Heart right ventricle (tissue), 16 donors: ENCODE measurements around the gene NOX4. TPM values are rescaled to one million over a fixed set of nuclear protein-coding genes. Genes with fewer than 3 reads are reported as not detected.

Experiments
- ATAC-seq, 8 donors: fragments of 200-7000 bp; cut with Tn5 transposase; one replicate each; pipeline ENCODE4 v1.9.1; 2020; ENCODE audit warnings: mild to moderate bottlenecking in 8 of 8, moderate library complexity in 8 of 8, moderate number of reproducible peaks in 1 of 8
- DNase-seq, 2 donors: peaks; one replicate each; pipeline ENCODE4 v3.0.0-alpha.2; 2020
- H3K27ac ChIP-seq, 10 donors: fragments of 200-600 bp; sonication (generic) in 2 of 10; one replicate each; pipeline versions ENCODE4 v1.5.0 to v1.8.0; 2020 to 2022; ENCODE audit warnings: mild to moderate bottlenecking in 3 of 10
- H3K27me3 ChIP-seq, 7 donors: fragments of 200-600 bp; one replicate each; pipeline ENCODE4 v1.8.0; 2021 to 2022; ENCODE audit warnings: mild to moderate bottlenecking in 2 of 7
- H3K36me3 ChIP-seq, 9 donors: fragments of 200-600 bp; sonication (generic) in 1 of 9; one replicate each; pipeline versions ENCODE4 v1.5.0 to v1.8.0; 2020 to 2022; ENCODE audit warnings: mild to moderate bottlenecking in 2 of 9
- H3K4me1 ChIP-seq, 9 donors: fragments of 200-600 bp; sonication (generic) in 1 of 9; one replicate each; pipeline versions ENCODE4 v1.5.0 to v1.8.0; 2020 to 2022; ENCODE audit warnings: mild to moderate bottlenecking in 4 of 9
- H3K4me3 ChIP-seq, 10 donors: fragments of 200-600 bp; sonication (generic) in 2 of 10; one replicate each; pipeline versions ENCODE4 v1.5.0 to v1.8.0; 2020 to 2022; ENCODE audit warnings: mild to moderate bottlenecking in 7 of 10, moderate library complexity in 2 of 10
- H3K9me3 ChIP-seq, 11 donors: fragments of 200-600 bp in 10 of 11; sonication (generic) in 2 of 11; one replicate each; pipeline versions ENCODE4 v1.5.0 to v1.8.0; 2013 to 2022; ENCODE audit warnings: mild to moderate bottlenecking in 2 of 11, control low read depth in 1 of 11, moderate library complexity in 1 of 11
- CTCF ChIP-seq, 9 donors: fragments of 200-600 bp; sonication (generic) in 2 of 9; IDR thresholded peaks; one replicate each; pipeline versions ENCODE4 v1.5.0 to v1.8.0; 2021 to 2022; ENCODE audit warnings: antibody characterized with exemption in 9 of 9, mild to moderate bottlenecking in 5 of 9, moderate library complexity in 1 of 9
- WGBS, 2 donors: extraction: QIAGEN DNeasy Blood & Tissue Kit; methylation state at CpG; one replicate each; pipeline ENCODE4 v1.1.7; 2013; ENCODE audit warnings: inconsistent platforms in 1 of 2; 5-methylcytosine and 5-hydroxymethylcytosine counted together
- intact Hi-C, 10 donors: fragments of 100-400 bp; cut with DNase I; formaldehyde crosslinking; loops; one replicate each; pipeline versions ENCODE4 v1.11.1 to v1.14.2; 2022
- long read RNA-seq, 3 donors: library from polyadenylated mRNA; unstranded; transcript quantifications; one replicate each; pipeline ENCODE4 v2.0.0, GENCODE V29; 2020 to 2021
- polyA plus RNA-seq, 2 donors: library from polyadenylated mRNA; stranded (reverse); fragments of 200-250 nt; gene quantifications; one replicate each; pipeline ENCODE4 v1.2.3, GENCODE V29; 2013
- total RNA-seq, 10 donors: library from RNA; stranded (reverse); fragmentation: NEBNext Ultra II Directional in 3 of 10; extraction: Animal tissue kit (Norgen Biotek cat#: 25700) in 3 of 10; gene quantifications; one replicate each; pipeline versions ENCODE4 v1.2.1 to v1.2.4, GENCODE V29; 2021 to 2023
- donor health status: Arrhythmogenic right ventricular cardiomyopathy.
- donor health status: ischemic (EF 13 %, LVEDD 7.1; RV severe dilation, severe dysfunction).
- donor health status: healthy with polysubstance abuse.
- donor health status: DM: no; HTN: yes; CAD: no.
- donor health status: DM: no; HTN: no; CAD: no.
- donor health status: ischemic (EF 25% LVEDD 6.9; RV normal size, moderate dysfunction).
- donor health status: ischemic (EF 25% LVEDD 5.7; RV mildly dilated, moderate dysfunction).
- donor health status: healthy.
- donor health status: DM: yes; HTN: yes; CAD: no.
- donor health status: Ischemic cardiomyopathy.
- donor health status: ischemic (EF 35%, LVEDD 5.7; RV mildly dilated, moderate dysfunction).
- donor health status: nonischemic (EF 11% LVEDD 7.7; RV severe dilation, severe dysfunction).
- donor health status: DM: yes; HTN: yes; CAD: no.
- donor health status: PGD.
- donor health status: ischemic (EF 29% LVEDD 5.4; RV normal size, mild dysfunction).
- donor health status: nonischemic (EF 23%, LVEDD 6.1; RV moderate dilation, normal function).

NOX4 gene
- total RNA-seq (1 to 10 TPM; 1.5 to 6.7 (median 2.5) TPM), polyA plus RNA-seq (1 to 10 TPM; 1.8 to 4.0 TPM)
- long read RNA-seq, donor 1 = 0 reads
- long read RNA-seq, donor 2, partial matches to known transcripts = 0 of 3 reads
- long read RNA-seq, donor 2, other reads (novel, unspliced or antisense) = 2 of 3 reads
- long read RNA-seq, donor 3, partial matches to known transcripts = 0 of 5 reads
- long read RNA-seq, donor 3, other reads (novel, unspliced or antisense) = 5 of 5 reads

- peak within 1 kb of the TSS; percentile 45 to 83 (median 70) for H3K27ac ChIP-seq
- H3K9me3 ChIP-seq = no peaks in the 10 kb centered on the region
- WGBS, 2 donors = 1 to 2% methylated on average over 51 of the region's 51 CpGs
- ATAC-seq (peak; percentile 83 to 95 (median 89)), DNase-seq (peak; percentile 21 to 56)
- peak within 1 kb of the TSS; percentile 19 to 63 (median 56) for H3K4me3 ChIP-seq
- no peaks in the 10 kb centered on the region for H3K36me3 ChIP-seq
- H3K27me3 ChIP-seq = peaks cover 0 to 18% (median 7%) of the 10 kb centered on the region in 7 donors
- peaks cover 0 to 11% (median 0%) of the 10 kb centered on the region in 9 donors for H3K4me1 ChIP-seq
- intact Hi-C loops = no loop called here
- TF ChIP-seq CTCF (IDR thresholded peaks at IDR 0.05) = no peak
Measured at GRCh38 chr11:89490981-89491690, at the start of gene NOX4. Gene NOX4, minus strand, starts transcription at chr11:89491375. Its CDS starts 129 bp downstream, at chr11:89491246.

- TF ChIP-seq CTCF (IDR thresholded peaks at IDR 0.05) = no peak
- no peak for ATAC-seq
- Histone ChIP-seq H3K4me3 (no peak overlapping the region), H3K27me3 (no peaks in the 10 kb centered on the region), H3K36me3 (no peaks in the 10 kb centered on the region), H3K27ac (no peak overlapping the region), H3K9me3 (no peaks in the 10 kb centered on the region), H3K4me1 (no peaks in the 10 kb centered on the region)
- intact Hi-C loops = no loop called here
- 86 to 94% methylated on average over 1 of the region's 1 CpG for WGBS, 2 donors
- DNase-seq = no peak
Measured at GRCh38 chr11:89540826-89541225, 49.7 kb upstream of the NOX4 start.

- no peak for DNase-seq
- no peak overlapping the region for H3K4me3 ChIP-seq
- ATAC-seq = no peak
- no peaks in the 10 kb centered on the region for H3K36me3 ChIP-seq
- 91 to 96% methylated on average over 1 of the region's 1 CpG for WGBS, 2 donors
- H3K27me3 ChIP-seq = no peaks in the 10 kb centered on the region
- TF ChIP-seq CTCF (IDR thresholded peaks at IDR 0.05) = no peak
- H3K27ac ChIP-seq = no peak overlapping the region
- no peaks in the 10 kb centered on the region for H3K9me3 ChIP-seq
- intact Hi-C loops = no loop called here
- no peaks in the 10 kb centered on the region for H3K4me1 ChIP-seq
Measured at GRCh38 chr11:89537936-89538335, 46.8 kb upstream of the NOX4 start.

- Histone ChIP-seq H3K4me3 (no peak overlapping the region), H3K27me3 (no peaks in the 10 kb centered on the region), H3K9me3 (no peaks in the 10 kb centered on the region), H3K4me1 (no peaks in the 10 kb centered on the region), H3K36me3 (no peaks in the 10 kb centered on the region), H3K27ac (no peak overlapping the region)
- DNase-seq (no peak), ATAC-seq (no peak)
- WGBS, 2 donors = 49 to 62% methylated on average over 1 of the region's 1 CpG
- intact Hi-C loops = no loop called here
- TF ChIP-seq CTCF (IDR thresholded peaks at IDR 0.05) = no peak
Measured at GRCh38 chr11:89536926-89537325, 45.8 kb upstream of the NOX4 start.
